IMR-90 (cell line): Measurements from ENCODE around the gene RSRC1. TPM values are rescaled to one million over a fixed set of nuclear protein-coding genes. Genes with fewer than 3 reads are reported as not detected.
"Not testable (repeated sequence)": the region's sequence is repeated elsewhere in the genome, so short reads cannot be mapped to it uniquely, and the experiment has no call there.

Experiments used
- ATAC-seq: fragments of 200-7000 bp; cut with Tn5 transposase; 2 replicates; pipeline ENCODE4 v1.9.1; 2020; ENCODE audit warnings: low read depth, mild to moderate bottlenecking, moderate library complexity
- BruUV-seq: library from RNA; stranded (reverse); fragments of 400-500 nt; replicated peaks from 2 replicates; lab custom pipeline; 2021; lab: Mats Ljungman, UMichigan
- CTCF ChIA-PET: fragments of 300-600 bp; formaldehyde crosslinking; extraction: SDS; loops from one replicate; lab custom pipeline; 2021; ENCODE audit warnings: antibody characterized with exemption; lab: Yijun Ruan, JAX
- POLR2A ChIA-PET: fragments of 300-600 bp; sonication (Branson Sonifier 250); formaldehyde crosslinking; loops from one replicate; lab custom pipeline; 2022; ENCODE audit warnings: antibody characterized with exemption; ENCODE audit not compliant: unreplicated experiment; lab: Charles Lee
- DNase-seq: peaks from one replicate; pipeline ENCODE4 v3.0.0; 2013
- H2AFZ ChIP-seq: replicated peaks from 2 replicates; pipeline ENCODE3; 2013; ENCODE audit warnings: low read length, mild to moderate bottlenecking; ENCODE audit not compliant: poor library complexity
- H2AK5ac ChIP-seq: 2 replicates; pipeline ENCODE4 v1.6.1; 2013; ENCODE audit warnings: low read depth, low read length, inconsistent platforms
- H2AK9ac ChIP-seq: replicated peaks from 2 replicates; pipeline ENCODE3; 2013; ENCODE audit warnings: mild to moderate bottlenecking, low read depth, low read length, moderate library complexity; ENCODE audit not compliant: poor library complexity
- H2BK120ac ChIP-seq: 2 replicates; pipeline ENCODE4 v1.6.1; 2013; ENCODE audit warnings: low read depth, low read length, inconsistent platforms
- H2BK15ac ChIP-seq: 3 replicates; pipeline ENCODE4 v1.6.1; 2013; ENCODE audit warnings: low read depth, low read length, inconsistent platforms
- H2BK20ac ChIP-seq: 2 replicates; pipeline ENCODE4 v1.6.1; 2013; ENCODE audit warnings: low read depth, mild to moderate bottlenecking, inconsistent platforms, low read length, moderate library complexity
- H2BK5ac ChIP-seq: 2 replicates; pipeline ENCODE4 v1.6.1; 2013; ENCODE audit warnings: mild to moderate bottlenecking, low read depth, low read length, inconsistent platforms; ENCODE audit not compliant: poor library complexity, severe bottlenecking
- H3K14ac ChIP-seq: replicated peaks from 2 replicates; pipeline ENCODE4 v1.6.1; 2013; ENCODE audit warnings: low read depth, low read length, inconsistent platforms
- H3K18ac ChIP-seq: 2 replicates; pipeline ENCODE4 v1.6.1; 2013; ENCODE audit warnings: low read depth, low read length, control low read depth
- H3K23ac ChIP-seq: 2 replicates; pipeline ENCODE4 v1.6.1; 2013; ENCODE audit warnings: low read depth, low read length, inconsistent platforms
- H3K27ac ChIP-seq: 2 replicates; pipeline ENCODE4 v1.5.1; 2013; ENCODE audit warnings: mild to moderate bottlenecking, control low read depth, low read length; ENCODE audit not compliant: insufficient read depth
- H3K27me3 ChIP-seq: 2 replicates; pipeline ENCODE4 v1.6.1; 2013; ENCODE audit warnings: low read length; ENCODE audit not compliant: control insufficient read depth, insufficient read depth
- H3K36me3 ChIP-seq: 2 replicates; pipeline ENCODE4 v1.6.1; 2013; ENCODE audit warnings: low read length, mixed read lengths; ENCODE audit not compliant: control insufficient read depth, insufficient read depth
- H3K4ac ChIP-seq: 2 replicates; pipeline ENCODE4 v1.6.1; 2013; ENCODE audit warnings: low read depth, low read length, inconsistent platforms
- H3K4me1 ChIP-seq: 2 replicates; pipeline ENCODE4 v1.6.1; 2013; ENCODE audit warnings: low read length, mixed read lengths; ENCODE audit not compliant: control insufficient read depth, insufficient read depth
- H3K4me2 ChIP-seq: 2 replicates; pipeline ENCODE4 v1.6.1; 2013; ENCODE audit warnings: low read depth, mild to moderate bottlenecking, control low read depth, low read length, moderate library complexity
- H3K4me3 ChIP-seq: 2 replicates; pipeline ENCODE4 v1.5.1; 2013; ENCODE audit warnings: low read depth, mild to moderate bottlenecking, control low read depth, low read length, moderate library complexity; ENCODE audit not compliant: insufficient read depth
- H3K56ac ChIP-seq: 2 replicates; pipeline ENCODE4 v1.6.1; 2013; ENCODE audit warnings: low read length, inconsistent platforms; ENCODE audit not compliant: insufficient read depth; ENCODE audit errors: extremely low read depth
- H3K79me1 ChIP-seq, 2 experiments: 2 replicates each; pipeline ENCODE4 v1.6.1; 2013; ENCODE audit warnings: low read length in 2 of 2, inconsistent platforms in 1 of 2, low read depth in 1 of 2
- H3K9ac ChIP-seq: 2 replicates; pipeline ENCODE4 v1.6.1; 2013; ENCODE audit warnings: low read depth, low read length, control low read depth
- H3K9me1 ChIP-seq: 2 replicates; pipeline ENCODE4 v1.6.1; 2013; ENCODE audit warnings: low read length, inconsistent platforms; ENCODE audit not compliant: insufficient read depth
- H3K9me3 ChIP-seq: 2 replicates; pipeline ENCODE4 v1.6.1; 2013; ENCODE audit warnings: low read length; ENCODE audit not compliant: control insufficient read depth, insufficient read depth
- H4K20me1 ChIP-seq: 2 replicates; pipeline ENCODE4 v1.6.1; 2013; ENCODE audit warnings: low read length, inconsistent platforms; ENCODE audit not compliant: insufficient read depth
- H4K5ac ChIP-seq: 2 replicates; pipeline ENCODE4 v1.6.1; 2013; ENCODE audit warnings: mild to moderate bottlenecking, low read depth, low read length, control low read depth
- H4K8ac ChIP-seq, 2 experiments: 2 replicates each; pipeline ENCODE4 v1.6.1; 2013; ENCODE audit warnings: low read depth in 2 of 2, low read length in 2 of 2, control low read depth in 1 of 2, inconsistent platforms in 1 of 2
- H4K91ac ChIP-seq: 2 replicates; pipeline ENCODE4 v1.6.1; 2013; ENCODE audit warnings: low read depth, low read length, inconsistent platforms; ENCODE audit not compliant: insufficient read depth
- BHLHE40 ChIP-seq: fragments of 150-350 bp; IDR thresholded peaks from 2 replicates; pipeline ENCODE4 v1.6.1; 2016; ENCODE audit warnings: mild to moderate bottlenecking, low read depth, low read length
- CHD1 ChIP-seq: IDR thresholded peaks from 2 replicates; pipeline ENCODE4 v1.6.1; 2012; ENCODE audit warnings: low read depth, low read length, improper control_type of control experiment
- MXI1 ChIP-seq: IDR thresholded peaks from 2 replicates; pipeline ENCODE4 v1.6.1; 2012; ENCODE audit warnings: low read depth, mild to moderate bottlenecking, low read length, moderate library complexity, borderline replicate concordance
- RFX5 ChIP-seq: IDR thresholded peaks from 2 replicates; pipeline ENCODE4 v1.8.0; 2012; ENCODE audit warnings: low read depth, mild to moderate bottlenecking, low read length, moderate library complexity
- SMC3 ChIP-seq: fragments of 150-350 bp; IDR thresholded peaks from 2 replicates; pipeline ENCODE4 v1.6.1; 2016; ENCODE audit warnings: low read depth, mild to moderate bottlenecking, antibody characterized with exemption, low read length, moderate library complexity
- WGBS, 2 experiments: methylation state at CpG; one replicate each; pipeline versions ENCODE4 v1.1.5 to v1.1.7; 2013; ENCODE audit warnings: missing lambda C conversion rate in 2 of 2; ENCODE audit not compliant: insufficient read length in 1 of 2; ENCODE audit errors: extremely low coverage in 2 of 2; 5-methylcytosine and 5-hydroxymethylcytosine counted together
- dilution Hi-C: fragments of 300-500 bp; cut with HindIII; formaldehyde crosslinking; loops from one replicate; pipeline ENCODE4 v1.14.3; 2018; ENCODE audit warnings: low sequenced_read_pairs; ENCODE audit not compliant: unreplicated experiment
- in situ Hi-C: fragments of 300-500 bp; cut with MboI; formaldehyde crosslinking; loops from 3 replicates; pipeline ENCODE4 v1.14.3; 2019; ENCODE audit warnings: low sequenced_read_pairs, inconsistent platforms, mixed read lengths
- intact Hi-C: fragments of 100-400 bp; cut with micrococcal nuclease; formaldehyde crosslinking; loops from 2 replicates; pipeline ENCODE4 v1.10.0; 2022
- polyA plus RNA-seq, 3 experiments: library from polyadenylated mRNA; depleted of rRNA; stranded (reverse); fragments of >200 nt; gene quantifications; 2 replicates each; pipeline ENCODE4 v1.2.3, GENCODE V29; 2012; ENCODE audit warnings: low replicate concordance in 1 of 3
- total RNA-seq: library from RNA; depleted of rRNA; stranded (reverse); fragments of >200 nt; gene quantifications from 2 replicates; pipeline ENCODE4 v1.2.3, GENCODE V29; 2012

RSRC1 gene
- total and polyA plus RNA-seq, 2 of the 4 experiments (the other 2 are of a cell fraction), result 3.8 to 41.8 TPM

GRCh38 chr3:158314426-158315357 is 204.8 kb downstream of the RSRC1 start:
- Histone ChIP-seq H3K23ac (no peak overlapping the region), H3K9ac (no peak overlapping the region), H2AFZ (no peak overlapping the region), H4K20me1 (no peaks in the 10 kb centered on the region), H2BK20ac (no peak overlapping the region), H3K36me3 (no peaks in the 10 kb centered on the region), H2AK5ac (no peak overlapping the region), H4K8ac (no peak overlapping the region), H3K4me2 (no peak overlapping the region), H3K4me3 (no peak overlapping the region), H3K4ac (no peak overlapping the region), H3K56ac (no peak overlapping the region), H3K9me3 (no peaks in the 10 kb centered on the region), H2BK5ac (no peak overlapping the region), H4K91ac (no peak overlapping the region), H2AK9ac (no peak overlapping the region), H4K5ac (no peak overlapping the region), H3K27ac (no peak overlapping the region), H3K79me1 (no peaks in the 10 kb centered on the region), H3K18ac (no peak overlapping the region), H3K14ac (no peak overlapping the region), H2BK15ac (no peak overlapping the region), H3K27me3 (no peaks in the 10 kb centered on the region), H2BK120ac (no peak overlapping the region), H3K4me1 (no peaks in the 10 kb centered on the region), H3K9me1 (no peaks in the 10 kb centered on the region)
- intact Hi-C loops (loop anchor here (5.0 to 10.0 kb wide), 3 partner anchors 207 to 222 kb away; partner anchors contain the start of gene SHOX2), dilution Hi-C loops (no loop called here), in situ Hi-C loops (no loop called here)
- TF ChIP-seq BHLHE40 (no peak), MXI1 (no peak), CHD1 (no peak), RFX5 (no peak), SMC3 (no peak)
- no TSS peak for BruUV-seq
- POLR2A ChIA-PET, result no interaction called here
- CTCF ChIA-PET, result interaction anchor here (1.0 kb wide), 1 partner anchor 371 kb away, joined by 3 read pairs; no protein-coding TSS in a partner anchor
- ATAC-seq (no peak), DNase-seq (no peak)
- no CpG with 5 or more reads among the region's 6 CpGs for WGBS, 2 experiments

- H2BK15ac ChIP-seq, in situ Hi-C loops, H3K56ac ChIP-seq, H3K4me1 ChIP-seq, H4K20me1 ChIP-seq, H2AK5ac ChIP-seq, dilution Hi-C loops, H2BK120ac ChIP-seq, CTCF ChIA-PET, H3K36me3 ChIP-seq, H3K23ac ChIP-seq, POLR2A ChIA-PET, H3K4ac ChIP-seq, H3K79me1 ChIP-seq, H2AK9ac ChIP-seq, H3K9ac ChIP-seq, H2BK5ac ChIP-seq, H3K27me3 ChIP-seq, H3K14ac ChIP-seq, DNase-seq, H4K5ac ChIP-seq, ATAC-seq, H2BK20ac ChIP-seq, H4K8ac ChIP-seq, H3K27ac ChIP-seq, H3K9me3 ChIP-seq, intact Hi-C loops, H2AFZ ChIP-seq, BruUV-seq, H3K18ac ChIP-seq, H4K91ac ChIP-seq, H3K9me1 ChIP-seq: not testable (repeated sequence)
- H3K4me2 ChIP-seq, result peak overlapping the region; percentile 45; the same call in 1 of the 2 replicates
- peak overlapping the region; percentile 32; the same call in 1 of the 2 replicates for H3K4me3 ChIP-seq
- WGBS, 2 experiments, result 62% methylated on average over 6 of the region's 21 CpGs; no CpG with 5 or more reads in 1 of the 2 experiments
These were observed 220.0 kb downstream of the RSRC1 start for GRCh38 chr3:158329696-158330441.
